RKO (cell line): ENCODE measurements around the gene EMC6.
A peak's percentile ranks its signal among the peaks of the same experiment; 100 is the strongest.

Experiments used
- DNase-seq: peaks from one replicate; pipeline ENCODE4 v3.0.0-alpha.2; 2016; ENCODE audit warnings: low spot score

Gene EMC6

GRCh38 chr17:3668279-3669084 lies at the start of gene EMC6, which contains the start of gene TAX1BP3:
Gene EMC6 (plus strand): TSS chr17:3668812. CDS start chr17:3669147, 335 bp downstream.
Gene TAX1BP3 (minus strand): TSS chr17:3668578. CDS start chr17:3668526, 52 bp downstream.
- peak; percentile 96 for DNase-seq

- no peak for DNase-seq
Measured at GRCh38 chr17:3621146-3621720, 47.4 kb upstream of the EMC6 start.

- no peak for DNase-seq
Measured at GRCh38 chr17:3622977-3623594, 45.5 kb upstream of the EMC6 start.

- DNase-seq: no peak
Measured at GRCh38 chr17:3626831-3627768, 41.5 kb upstream of the EMC6 start.

- DNase-seq: no peak
Measured at GRCh38 chr17:3627769-3628167, 40.8 kb upstream of the EMC6 start.

GRCh38 chr17:3630781-3631180 lies 37.8 kb upstream of the EMC6 start:
- no peak for DNase-seq

- DNase-seq: no peak
Measured at GRCh38 chr17:3632287-3632686, 36.3 kb upstream of the EMC6 start.

GRCh38 chr17:3635474-3636153 lies 33.0 kb upstream of the EMC6 start:
- no peak for DNase-seq

GRCh38 chr17:3636154-3636907 lies 32.3 kb upstream of the EMC6 start, which contains the start of the genes CTNS and SHPK:
Gene CTNS (plus strand): TSS chr17:3636760. CDS start chr17:3640207, 3,447 bp downstream.
Gene SHPK (minus strand): TSS chr17:3636250. CDS start chr17:3636219, 31 bp downstream.
- peak; percentile 97 for DNase-seq

GRCh38 chr17:3636908-3637373 lies 31.7 kb upstream of the EMC6 start:
- DNase-seq: no peak

GRCh38 chr17:3639981-3640596 lies 28.5 kb upstream of the EMC6 start:
- no peak for DNase-seq

- DNase-seq: no peak
Measured at GRCh38 chr17:3641014-3641413, 27.6 kb upstream of the EMC6 start.

GRCh38 chr17:3641717-3642486 lies 26.7 kb upstream of the EMC6 start:
- no peak for DNase-seq

- DNase-seq: no peak
Measured at GRCh38 chr17:3643889-3644349, 24.7 kb upstream of the EMC6 start.

GRCh38 chr17:3645310-3645709 lies 23.3 kb upstream of the EMC6 start:
- DNase-seq: no peak

- no peak for DNase-seq
Measured at GRCh38 chr17:3647251-3647650, 21.4 kb upstream of the EMC6 start.

- peak; percentile 56 for DNase-seq
Measured at GRCh38 chr17:3647769-3648555, 20.6 kb upstream of the EMC6 start.

- DNase-seq: no peak
Measured at GRCh38 chr17:3655766-3656165, 12.8 kb upstream of the EMC6 start.
